GM12878 (cell line): ENCODE results near the gene CLEC20A. TPM values are rescaled to one million over a fixed set of nuclear protein-coding genes. Genes with fewer than 3 reads are reported as not detected.

Experiments used
- ATAC-seq: fragments of 200-7000 bp; cut with Tn5 transposase; 3 replicates; pipeline ENCODE4 v1.9.1; 2020; ENCODE audit warnings: mild to moderate bottlenecking, moderate library complexity
- BruUV-seq: library from RNA; stranded (reverse); fragments of 400-500 nt; replicated peaks from 2 replicates; lab custom pipeline; 2021; lab: Mats Ljungman, UMichigan
- CTCF ChIA-PET: fragments of 300-600 bp; sonication (Branson Sonifier 250); formaldehyde crosslinking; extraction: SDS; loops from one replicate; lab custom pipeline; 2021; ENCODE audit warnings: inconsistent platforms; lab: Yijun Ruan, JAX
- POLR2A ChIA-PET: fragments of 350-600 bp; formaldehyde crosslinking; extraction: SDS; loops from one replicate; lab custom pipeline; 2021; ENCODE audit warnings: inconsistent platforms; lab: Charles Lee
- RAD21 ChIA-PET: fragments of 300-600 bp; sonication (Branson Sonifier 250); formaldehyde crosslinking; loops from one replicate; lab custom pipeline; 2023; ENCODE audit warnings: antibody characterized with exemption; ENCODE audit not compliant: unreplicated experiment; lab: Charles Lee
- SMC1A ChIA-PET: fragments of 300-600 bp; sonication (Branson Sonifier 250); formaldehyde crosslinking; loops from one replicate; lab custom pipeline; 2023; ENCODE audit not compliant: unreplicated experiment, uncharacterized antibody; lab: Charles Lee
- DNase-seq: peaks from one replicate; pipeline ENCODE4 v3.0.0-alpha.2; 2011; ENCODE audit warnings: low read depth, low spot score
- FAIRE-seq: peaks from 3 replicates; lab custom pipeline; 2011; peaks lifted over from hg19 to GRCh38; lab: Jason Lieb, UNC
- H2AFZ ChIP-seq: 2 replicates; pipeline ENCODE4 v1.6.0; 2011; ENCODE audit warnings: low read depth, low read length, control low read depth; ENCODE audit not compliant: control insufficient read depth
- H3K27ac ChIP-seq: 2 replicates; pipeline ENCODE4 v1.5.1; 2011; ENCODE audit warnings: control low read depth; ENCODE audit not compliant: control insufficient read depth, insufficient read depth
- H3K27me3 ChIP-seq, 2 experiments: replicated peaks in 1 of 2; 2 replicates each; pipeline versions ENCODE4 v1.6.0 to v1.6.1; 2011; ENCODE audit warnings: low read length in 1 of 2; ENCODE audit not compliant: control insufficient read depth in 2 of 2, insufficient read depth in 2 of 2
- H3K36me3 ChIP-seq, 2 experiments: 2 replicates each; pipeline ENCODE4 v1.5.1; 2011; ENCODE audit warnings: low read length in 1 of 2; ENCODE audit not compliant: control insufficient read depth in 2 of 2, insufficient read depth in 2 of 2
- H3K4me1 ChIP-seq: 2 replicates; pipeline ENCODE4 v1.6.1; 2011; ENCODE audit warnings: mild to moderate bottlenecking, low read length, moderate library complexity, mixed read lengths; ENCODE audit not compliant: control insufficient read depth, insufficient read depth
- H3K4me2 ChIP-seq: 2 replicates; pipeline ENCODE4 v1.6.0; 2011; ENCODE audit warnings: control low read depth; ENCODE audit not compliant: control insufficient read depth, insufficient read depth
- H3K4me3 ChIP-seq: fragments of 200-600 bp; sonication (generic); 2 replicates; pipeline ENCODE4 v1.5.1; 2016
- H3K79me2 ChIP-seq: 2 replicates; pipeline ENCODE4 v1.6.0; 2011; ENCODE audit warnings: low read length; ENCODE audit not compliant: control insufficient read depth, insufficient read depth
- H3K9ac ChIP-seq: 2 replicates; pipeline ENCODE4 v1.8.0; 2011; ENCODE audit warnings: low read length, control low read depth, mixed read lengths; ENCODE audit not compliant: control insufficient read depth, insufficient read depth
- H3K9me3 ChIP-seq: replicated peaks from 3 replicates; pipeline ENCODE4 v1.5.1; 2011; ENCODE audit warnings: mild to moderate bottlenecking, low read length; ENCODE audit not compliant: control insufficient read depth, insufficient read depth
- H4K20me1 ChIP-seq: 2 replicates; pipeline ENCODE4 v1.6.0; 2011; ENCODE audit not compliant: control insufficient read depth, insufficient read depth
- BCLAF1 ChIP-seq: fragments of 450-650 bp; IDR thresholded peaks from 2 replicates; pipeline ENCODE4 v1.6.1; 2017; ENCODE audit warnings: antibody characterized with exemption, mild to moderate bottlenecking, moderate library complexity
- CEBPZ ChIP-seq: fragments of 150-350 bp; IDR thresholded peaks from 2 replicates; pipeline ENCODE4 v1.6.1; 2016; ENCODE audit warnings: low read depth, low read length
- CUX1 ChIP-seq: IDR thresholded peaks from 2 replicates; pipeline ENCODE4 v1.6.1; 2012; ENCODE audit warnings: improper control_type of control experiment, low read depth, low read length; ENCODE audit not compliant: insufficient replicate concordance
- NFXL1 ChIP-seq: fragments of 450-650 bp; IDR thresholded peaks from 2 replicates; pipeline ENCODE4 v1.6.1; 2017; ENCODE audit warnings: antibody characterized with exemption, mild to moderate bottlenecking, borderline replicate concordance
- RCOR1 ChIP-seq: conservative IDR thresholded peaks from 2 replicates; pipeline ENCODE4 v1.6.1; 2012; ENCODE audit warnings: low read depth, low read length, improper control_type of control experiment
- WGBS: methylation state at CpG from one replicate; pipeline ENCODE4 v1.1.6; 2016; ENCODE audit warnings: low lambda C conversion rate; ENCODE audit not compliant: insufficient replicate concordance, insufficient coverage; ENCODE audit errors: missing lambda C conversion rate; 5-methylcytosine and 5-hydroxymethylcytosine counted together
- in situ Hi-C: fragments of 300-500 bp; cut with MboI; formaldehyde crosslinking; loops from 9 replicates; pipeline ENCODE4 v1.14.3; 2018; ENCODE audit warnings: mixed read lengths
- intact Hi-C: fragments of 100-400 bp; cut with micrococcal nuclease; formaldehyde crosslinking; loops from one replicate; pipeline ENCODE4 v1.14.2; 2022; ENCODE audit not compliant: unreplicated experiment
- polyA plus RNA-seq, 11 experiments: library from polyadenylated mRNA; depleted of rRNA in 4 of 11; unstranded in 6 of 11; stranded (reverse) in 5 of 11; fragments of >200 nt; fragmentation: Nextera tagmentation in 4 of 11; fragmentation: Illumina TruSeq in 1 of 11; extraction: Ambion mirVana in 4 of 11; extraction: Trizol in 1 of 11; gene quantifications; 1 replicate in 1 of 11; 2 replicates in 10 of 11; pipeline versions ENCODE4 v1.2.1 to v1.2.3, GENCODE V29; 2011 to 2016; ENCODE audit warnings: inconsistent platforms in 2 of 11, missing spikeins in 2 of 11, low read depth in 1 of 11
- total RNA-seq, 4 experiments: library from RNA; depleted of rRNA in 3 of 4; stranded (reverse); fragments of >200 nt in 3 of 4; fragmentation: Illumina TruSeq in 1 of 4; extraction: Trizol in 1 of 4; gene quantifications; 2 replicates each; pipeline versions ENCODE4 v1.2.1 to v1.2.3, GENCODE V29; 2013 to 2021
- TF ChIP-seq, protein P1 (sequence below): fragments of 450-650 bp; formaldehyde crosslinking; IDR thresholded peaks from 2 replicates; pipeline ENCODE4 v1.4.0; 2020; ENCODE audit warnings: mild to moderate bottlenecking, moderate library complexity

Gene CLEC20A
- total and polyA plus RNA-seq, 10 of the 15 experiments (the other 5 are each of a cell fraction or from before 2014, with no cell fraction given): not detected

DNA sequence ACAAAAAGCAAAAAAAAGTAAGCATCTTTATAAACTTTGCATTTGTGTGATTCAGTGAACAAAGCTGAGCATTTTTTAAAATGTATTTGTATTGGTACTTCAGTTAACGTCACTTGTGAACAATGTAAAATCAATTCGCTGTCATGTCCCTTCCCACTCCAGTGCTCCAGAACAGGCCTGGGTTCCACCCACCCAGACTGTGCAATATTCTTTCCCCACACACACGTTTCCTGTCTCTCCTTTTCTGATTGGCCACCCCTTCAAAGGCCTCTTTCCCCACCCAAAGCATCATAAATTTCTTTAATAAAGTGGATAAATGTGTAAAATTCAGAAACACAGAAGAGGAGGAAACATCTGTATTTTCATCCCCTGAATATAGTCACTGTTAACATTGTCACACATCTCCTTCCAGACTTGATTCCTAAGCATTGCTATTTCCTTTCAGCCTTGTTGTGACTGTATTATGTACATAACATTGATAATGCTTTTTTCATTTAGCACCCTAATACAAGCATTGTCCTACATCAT lies 12.0 kb downstream of the CLEC20A start:
- H2AFZ ChIP-seq: no peak overlapping the region
- in situ Hi-C loops: no loop called here
- H3K4me3 ChIP-seq: no peak overlapping the region
- H3K36me3 ChIP-seq: no peaks in the 10 kb centered on the region
- no peaks in the 10 kb centered on the region for H3K79me2 ChIP-seq
- 27% methylated on average over 3 of the region's 3 CpGs for WGBS
- H3K27ac ChIP-seq: no peak overlapping the region
- DNase-seq (no peak), ATAC-seq (no peak), FAIRE-seq (no peak)
- ChIA-PET POLR2A (no interaction called here), CTCF (no interaction called here), RAD21 (no interaction called here), SMC1A (no interaction called here)
- H3K9me3 ChIP-seq: no peaks in the 10 kb centered on the region
- intact Hi-C loops: no loop called here
- no peak overlapping the region for H3K9ac ChIP-seq
- H3K4me2 ChIP-seq: no peak overlapping the region
- no peaks in the 10 kb centered on the region for H4K20me1 ChIP-seq
- peaks cover 2 to 5% of the 10 kb centered on the region in 2 experiments; a peak in 3 of 4 replicates for H3K27me3 ChIP-seq
- no TSS peak for BruUV-seq
- H3K4me1 ChIP-seq: no peaks in the 10 kb centered on the region
- TF ChIP-seq NFXL1 (no peak), CEBPZ (no peak), CUX1 (no peak), BCLAF1 (no peak), RCOR1 (no peak)
- TF ChIP-seq, protein P1, sequence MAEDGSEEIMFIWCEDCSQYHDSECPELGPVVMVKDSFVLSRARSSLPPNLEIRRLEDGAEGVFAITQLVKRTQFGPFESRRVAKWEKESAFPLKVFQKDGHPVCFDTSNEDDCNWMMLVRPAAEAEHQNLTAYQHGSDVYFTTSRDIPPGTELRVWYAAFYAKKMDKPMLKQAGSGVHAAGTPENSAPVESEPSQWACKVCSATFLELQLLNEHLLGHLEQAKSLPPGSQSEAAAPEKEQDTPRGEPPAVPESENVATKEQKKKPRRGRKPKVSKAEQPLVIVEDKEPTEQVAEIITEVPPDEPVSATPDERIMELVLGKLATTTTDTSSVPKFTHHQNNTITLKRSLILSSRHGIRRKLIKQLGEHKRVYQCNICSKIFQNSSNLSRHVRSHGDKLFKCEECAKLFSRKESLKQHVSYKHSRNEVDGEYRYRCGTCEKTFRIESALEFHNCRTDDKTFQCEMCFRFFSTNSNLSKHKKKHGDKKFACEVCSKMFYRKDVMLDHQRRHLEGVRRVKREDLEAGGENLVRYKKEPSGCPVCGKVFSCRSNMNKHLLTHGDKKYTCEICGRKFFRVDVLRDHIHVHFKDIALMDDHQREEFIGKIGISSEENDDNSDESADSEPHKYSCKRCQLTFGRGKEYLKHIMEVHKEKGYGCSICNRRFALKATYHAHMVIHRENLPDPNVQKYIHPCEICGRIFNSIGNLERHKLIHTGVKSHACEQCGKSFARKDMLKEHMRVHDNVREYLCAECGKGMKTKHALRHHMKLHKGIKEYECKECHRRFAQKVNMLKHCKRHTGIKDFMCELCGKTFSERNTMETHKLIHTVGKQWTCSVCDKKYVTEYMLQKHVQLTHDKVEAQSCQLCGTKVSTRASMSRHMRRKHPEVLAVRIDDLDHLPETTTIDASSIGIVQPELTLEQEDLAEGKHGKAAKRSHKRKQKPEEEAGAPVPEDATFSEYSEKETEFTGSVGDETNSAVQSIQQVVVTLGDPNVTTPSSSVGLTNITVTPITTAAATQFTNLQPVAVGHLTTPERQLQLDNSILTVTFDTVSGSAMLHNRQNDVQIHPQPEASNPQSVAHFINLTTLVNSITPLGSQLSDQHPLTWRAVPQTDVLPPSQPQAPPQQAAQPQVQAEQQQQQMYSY (CRISPR knock-in tag): no peak
